HuH-7 (cell line): ENCODE data around the gene CTXN2.

ENCODE experiments used
- DNase-seq: peaks from one replicate; pipeline ENCODE4 v3.0.0; 2011; ENCODE audit warnings: low spot score

CTXN2 gene

DNA sequence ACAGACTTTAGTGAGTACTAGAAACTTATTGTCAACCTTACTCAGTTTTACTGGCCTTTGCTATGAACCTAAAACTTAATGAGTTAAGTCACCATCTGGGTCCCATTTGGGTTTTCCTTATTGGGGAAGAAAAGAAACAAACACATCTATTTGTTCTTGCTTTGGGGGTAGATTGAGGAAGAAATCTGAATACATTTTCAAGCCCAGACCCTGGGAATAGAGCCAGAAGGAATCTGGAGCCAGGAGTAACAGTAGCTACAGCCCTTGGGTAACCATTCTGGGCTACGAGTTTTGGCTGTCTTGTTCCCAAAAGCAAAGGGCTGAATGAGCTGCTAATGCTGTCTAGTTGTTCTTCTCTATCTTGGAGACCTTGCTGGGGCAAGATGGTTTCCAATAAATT lies 31.2 kb downstream of the CTXN2 start:
- no peak for DNase-seq

DNA sequence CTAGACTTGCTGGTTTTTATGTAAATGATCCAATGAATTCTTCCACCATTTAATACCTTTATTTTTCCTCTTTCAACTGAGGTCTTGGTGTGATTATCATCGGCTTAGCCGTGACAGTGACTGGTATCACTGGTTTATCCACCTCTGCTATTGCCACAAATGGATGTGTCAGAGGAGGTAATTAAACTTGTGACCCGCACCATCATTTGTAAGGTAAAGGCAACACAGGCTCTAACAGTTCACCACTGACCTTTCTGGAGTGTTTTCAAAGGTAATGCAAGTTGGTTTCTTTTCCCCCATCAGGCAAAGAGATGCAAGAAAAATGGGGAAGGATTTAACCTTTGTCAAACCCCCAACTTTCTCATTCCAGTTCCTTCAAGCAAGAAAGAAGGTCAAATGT lies 34.3 kb downstream of the CTXN2 start:
- no peak for DNase-seq

GRCh38 chr15:48230498-48230897 lies 39.0 kb downstream of the CTXN2 start:
- no peak for DNase-seq

DNA sequence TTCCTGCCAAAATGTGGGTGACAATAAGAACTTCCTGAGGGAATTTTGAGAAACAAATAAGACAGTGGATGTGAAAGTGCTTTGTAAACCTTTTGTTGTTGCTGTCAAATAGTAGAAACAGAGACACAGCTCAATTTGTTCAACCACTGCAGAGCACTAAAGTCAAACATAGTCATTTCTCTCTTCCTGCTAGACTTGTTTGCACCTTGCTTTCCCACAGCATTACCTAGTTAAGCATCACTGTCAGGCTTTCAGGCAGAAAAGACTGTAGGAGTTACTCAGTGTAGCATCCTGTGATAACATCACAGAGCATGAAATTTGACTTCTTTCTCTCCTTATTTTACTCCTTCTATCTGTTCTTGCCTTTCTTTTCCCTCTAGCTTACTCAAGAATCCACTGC lies 41.8 kb downstream of the CTXN2 start:
- DNase-seq: no peak

GRCh38 chr15:48239334-48239733 lies 47.9 kb downstream of the CTXN2 start:
- DNase-seq: no peak

GRCh38 chr15:48242015-48242414 lies 50.5 kb downstream of the CTXN2 start:
- no peak for DNase-seq

GRCh38 chr15:48242535-48242934 lies 51.1 kb downstream of the CTXN2 start:
- DNase-seq: no peak

DNA sequence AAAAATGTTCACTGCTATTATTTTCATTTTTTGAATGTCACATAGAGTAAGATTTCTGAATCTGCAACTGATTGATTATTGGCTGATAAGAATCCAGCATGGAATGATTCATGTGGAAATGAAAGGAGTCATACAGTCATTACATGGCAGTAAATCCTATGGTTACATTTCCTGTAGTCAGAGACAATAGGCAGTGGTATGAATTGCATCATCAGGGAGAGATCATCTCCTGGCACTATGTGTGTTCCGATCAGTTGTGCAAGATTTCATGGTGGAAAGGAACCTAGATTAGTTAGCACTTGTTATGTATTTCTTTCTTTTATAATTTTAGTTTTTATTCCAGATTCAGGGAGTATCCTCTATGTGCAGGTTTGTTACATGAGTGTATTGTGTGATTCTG lies 53.5 kb downstream of the CTXN2 start:
- no peak for DNase-seq

GRCh38 chr15:48248414-48248813 lies 56.9 kb downstream of the CTXN2 start:
- no peak for DNase-seq

DNA sequence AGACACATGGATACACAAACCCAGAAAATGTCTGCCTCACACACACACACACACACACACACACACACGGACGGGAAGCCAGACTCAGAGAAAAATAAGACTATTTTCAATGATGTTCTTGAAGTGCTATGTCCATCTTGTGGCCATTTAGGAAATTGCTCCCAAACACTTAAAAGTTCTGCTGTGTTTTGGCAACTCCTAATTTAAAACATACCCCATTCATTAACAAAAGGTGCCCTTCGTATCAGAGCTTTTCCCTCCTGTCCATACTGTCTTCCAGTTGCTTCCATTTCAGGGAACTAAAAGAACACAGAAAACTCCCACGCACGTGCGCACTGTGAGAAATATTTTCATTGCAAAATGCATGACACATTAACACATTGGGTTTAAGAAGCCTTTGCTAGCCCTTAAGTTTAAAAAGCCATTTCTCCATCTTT lies 59.2 kb downstream of the CTXN2 start:
- peak; percentile 23 for DNase-seq

- DNase-seq: no peak
These were observed 61.7 kb downstream of the CTXN2 start for GRCh38 chr15:48253172-48253571.
